ENCODE measurements around the gene FRMPD2. TPM values are rescaled to one million over a fixed set of nuclear protein-coding genes. Genes with fewer than 3 reads are reported as not detected.

Gene FRMPD2
- polyA plus RNA-seq, 1 of the 3 experiments (the other 2 are of a cell fraction) = 0.02 TPM

GRCh38 chr10:48194830-48195229 lies 79.7 kb downstream of the FRMPD2 start:
- H3K79me2 ChIP-seq (ENCODE audit: insufficient read depth) = no peaks in the 10 kb centered on the region
- no peak overlapping the region for H2AFZ ChIP-seq (ENCODE audit: low read depth)
- ChIA-PET CTCF (interaction anchor here (1.3 to 1.4 kb wide), 2 partner anchors 14 to 21 kb away, joined by 4 to 5 read pairs; no protein-coding TSS in a partner anchor), POLR2A (no interaction called here)
- H3K9ac ChIP-seq = no peak overlapping the region
- TF ChIP-seq RCOR1 (IDR thresholded peaks at IDR 0.05; ENCODE audit: low read length) = no peak
- no peak for TF ChIP-seq TEAD4 (IDR thresholded peaks at IDR 0.05; ENCODE audit: borderline replicate concordance, insufficient read depth)
- no peak for TF ChIP-seq PBX3 (IDR thresholded peaks at IDR 0.05)
- no peak for TF ChIP-seq JUND (IDR thresholded peaks at IDR 0.05)
- TF ChIP-seq GABPA (IDR thresholded peaks at IDR 0.05; ENCODE audit: low read depth) = no peak
- no peak for TF ChIP-seq FOSL2 (IDR thresholded peaks at IDR 0.05; ENCODE audit: borderline replicate concordance, low read depth)
- no peak for TF ChIP-seq EP300 (IDR thresholded peaks at IDR 0.05; ENCODE audit: borderline replicate concordance in 1 of 2, low read depth in 1 of 2, low read length in 1 of 2)
- TF ChIP-seq CTCF (IDR thresholded peaks at IDR 0.05) = no peak
- TF ChIP-seq REST (IDR thresholded peaks at IDR 0.05; ENCODE audit: low read depth, low read length) = no peak
- no peak for TF ChIP-seq FOXJ3 (CRISPR knock-in tag; IDR thresholded peaks at IDR 0.05)
- no peak for TF ChIP-seq IRF3 (IDR thresholded peaks at IDR 0.05; ENCODE audit: low read depth, low read length)
- no peak for TF ChIP-seq MXI1 (IDR thresholded peaks at IDR 0.05; ENCODE audit: low read depth, low read length)
- TF ChIP-seq RFX5 (IDR thresholded peaks at IDR 0.05; ENCODE audit: low read length) = no peak
- TF ChIP-seq NRF1 (IDR thresholded peaks at IDR 0.05; ENCODE audit: low read depth, low read length) = no peak
- TF ChIP-seq USF1 (IDR thresholded peaks at IDR 0.05; ENCODE audit: borderline replicate concordance, low read depth) = no peak
- no peak for TF ChIP-seq GATA2 (CRISPR knock-in tag; IDR thresholded peaks at IDR 0.05)
- TF ChIP-seq ZBTB33 (IDR thresholded peaks at IDR 0.05; ENCODE audit: borderline replicate concordance, low read depth) = no peak
- TF ChIP-seq SMC3 (IDR thresholded peaks at IDR 0.05; ENCODE audit: low read depth, low read length) = no peak
- TF ChIP-seq SIN3A (IDR thresholded peaks at IDR 0.05; ENCODE audit: borderline replicate concordance, low read depth, low read length) = no peak
- H3K36me3 ChIP-seq (replicated peaks in 1 of 2; ENCODE audit: control insufficient read depth in 1 of 2, insufficient read depth in 2 of 2, low read length in 1 of 2) = no peaks in the 10 kb centered on the region
- no peak overlapping the region for H3K27ac ChIP-seq (ENCODE audit: low read depth in 2 of 2, low read length in 1 of 2)
- no peak overlapping the region for H3K4me2 ChIP-seq
- no peaks in the 10 kb centered on the region for H3K9me2 ChIP-seq
- no peaks in the 10 kb centered on the region for H4K20me1 ChIP-seq (ENCODE audit: insufficient read depth)
- no peak for DNase-seq
- H3K4me1 ChIP-seq (ENCODE audit: control insufficient read depth in 1 of 2, insufficient read depth in 2 of 2, low read depth in 1 of 2, low read length in 1 of 2) = no peaks in the 10 kb centered on the region
- no peaks in the 10 kb centered on the region for H3F3A ChIP-seq (replicated peaks; ENCODE audit: insufficient read depth)
- H3K9me3 ChIP-seq = no peaks in the 10 kb centered on the region
- WGBS (ENCODE audit: low lambda C conversion rate) = 0% methylated on average over 1 of the region's 1 CpG
- H3K27me3 ChIP-seq (ENCODE audit: insufficient read depth) = no peaks in the 10 kb centered on the region; the same call in 1 of the 2 replicates
- no peak overlapping the region for H3K4me3 ChIP-seq (ENCODE audit: low read depth in 2 of 2, low read length in 1 of 2)
